AG09309 (cell line): ENCODE data around the gene TMEM171.

Experiments
- DNase-seq: peaks from one replicate; pipeline ENCODE4 v3.0.0-alpha.2; 2010; ENCODE audit warnings: low read depth
- H3K4me3 ChIP-seq: 2 replicates; pipeline ENCODE4 v1.5.1; 2011; ENCODE audit warnings: mild to moderate bottlenecking, low read depth, low read length, moderate library complexity; ENCODE audit not compliant: control insufficient read depth
- CTCF ChIP-seq: IDR thresholded peaks from 2 replicates; pipeline ENCODE4 v1.5.1; 2011; ENCODE audit warnings: mild to moderate bottlenecking, low read depth, low read length, inconsistent platforms; ENCODE audit not compliant: insufficient read depth, control insufficient read depth; ENCODE audit errors: missing control alignments

TMEM171 gene

GRCh38 chr5:73171495-73171894 is 51.1 kb downstream of the TMEM171 start:
- no peak for DNase-seq
- TF ChIP-seq CTCF: no peak

GRCh38 chr5:73172951-73173350 is 52.6 kb downstream of the TMEM171 start, which contains the start of gene TMEM174:
Gene TMEM174, plus strand, starts transcription at chr5:73173193. Its CDS starts 51 bp downstream, at chr5:73173244.
- no peak for DNase-seq
- TF ChIP-seq CTCF: no peak
- H3K4me3 ChIP-seq: no peak within 1 kb of the TSS

More at GRCh38 chr5:73171495-73171894, 51.1 kb downstream of the TMEM171 start:
- H3K4me3 ChIP-seq: no peak overlapping the region

GRCh38 chr5:73174100-73174815 is 53.9 kb downstream of the TMEM171 start:
- no peak overlapping the region for H3K4me3 ChIP-seq
- DNase-seq: no peak
- no peak for TF ChIP-seq CTCF

- no peak for TF ChIP-seq CTCF
- no peak for DNase-seq
- H3K4me3 ChIP-seq: no peak overlapping the region
Observed at GRCh38 chr5:73176250-73176649, 55.9 kb downstream of the TMEM171 start.

GRCh38 chr5:73178265-73178664 is 57.9 kb downstream of the TMEM171 start:
- no peak for DNase-seq
- no peak for TF ChIP-seq CTCF
- no peak overlapping the region for H3K4me3 ChIP-seq

- DNase-seq: no peak
- no peak for TF ChIP-seq CTCF
Observed at GRCh38 chr5:73179730-73180129, 59.4 kb downstream of the TMEM171 start.

More at GRCh38 chr5:73179730-73180129, 59.4 kb downstream of the TMEM171 start:
- no peak overlapping the region for H3K4me3 ChIP-seq
